A673 (cell line): ENCODE results near the gene STARD7. TPM values are rescaled to one million over a fixed set of nuclear protein-coding genes. Genes with fewer than 3 reads are reported as not detected.

Source experiments
- BruUV-seq: library from RNA; stranded (reverse); fragments of 400-500 nt; replicated peaks from 2 replicates; lab custom pipeline; 2021; lab: Mats Ljungman, UMichigan
- CTCF ChIA-PET: fragments of 300-600 bp; sonication (Branson Sonifier 250); formaldehyde crosslinking; loops from one replicate; lab custom pipeline; 2022; ENCODE audit warnings: antibody characterized with exemption; lab: Charles Lee
- POLR2A ChIA-PET: fragments of 300-600 bp; sonication (Branson Sonifier 250); formaldehyde crosslinking; loops from one replicate; lab custom pipeline; 2022; ENCODE audit warnings: antibody characterized with exemption; ENCODE audit not compliant: low non-redundant PET; lab: Charles Lee
- DNase-seq: peaks from one replicate; pipeline ENCODE4 v3.0.0-alpha.2; 2015; ENCODE audit warnings: low spot score
- H3K27ac ChIP-seq: fragments of 200-600 bp; sonication (generic); 2 replicates; pipeline ENCODE4 v1.5.1; 2016; ENCODE audit warnings: mixed run types, low read depth, mild to moderate bottlenecking, mixed read lengths, antibody characterized with exemption, low read length; ENCODE audit not compliant: poor library complexity, severe bottlenecking
- H3K27me3 ChIP-seq: fragments of 200-600 bp; sonication (generic); replicated peaks from 2 replicates; pipeline ENCODE4 v1.6.1; 2017; ENCODE audit warnings: mixed run types, low read depth, mild to moderate bottlenecking, mixed read lengths, antibody characterized with exemption, low read length; ENCODE audit not compliant: insufficient read depth, poor library complexity
- H3K36me3 ChIP-seq: fragments of 200-600 bp; sonication (generic); 2 replicates; pipeline ENCODE4 v1.6.1; 2016; ENCODE audit warnings: mixed run types, mild to moderate bottlenecking, mixed read lengths, antibody characterized with exemption, low read length; ENCODE audit not compliant: insufficient read depth, poor library complexity, severe bottlenecking
- H3K4me1 ChIP-seq: fragments of 200-600 bp; sonication (generic); 2 replicates; pipeline ENCODE4 v1.6.1; 2017; ENCODE audit warnings: mixed run types, mild to moderate bottlenecking, mixed read lengths, antibody characterized with exemption, low read length; ENCODE audit not compliant: insufficient read depth, poor library complexity, severe bottlenecking
- H3K4me3 ChIP-seq: fragments of 200-600 bp; sonication (generic); 2 replicates; pipeline ENCODE4 v1.5.1; 2016; ENCODE audit warnings: low read depth, mixed run types, mild to moderate bottlenecking, mixed read lengths, low read length; ENCODE audit not compliant: poor library complexity, severe bottlenecking
- H3K9me3 ChIP-seq: fragments of 200-600 bp; sonication (generic); 2 replicates; pipeline ENCODE4 v1.6.1; 2016; ENCODE audit warnings: mixed run types, low read depth, mild to moderate bottlenecking, mixed read lengths, antibody characterized with exemption, low read length; ENCODE audit not compliant: poor library complexity, severe bottlenecking
- CTCF ChIP-seq: fragments of 300-800, 200-600 bp; sonication (generic); conservative IDR thresholded peaks from 2 replicates; pipeline ENCODE4 v1.5.1; 2017; ENCODE audit warnings: low read depth, mild to moderate bottlenecking, antibody characterized with exemption, low read length, moderate library complexity, mixed read lengths
- EZH2 ChIP-seq: fragments of 200-600 bp; sonication (generic); IDR thresholded peaks from 2 replicates; pipeline ENCODE4 v1.6.1; 2017; ENCODE audit warnings: borderline replicate concordance, low read depth, mild to moderate bottlenecking, mixed read lengths, antibody characterized with exemption, low read length; ENCODE audit not compliant: poor library complexity, severe bottlenecking
- intact Hi-C: fragments of 100-400 bp; cut with micrococcal nuclease; formaldehyde crosslinking; loops from one replicate; pipeline ENCODE4 v1.10.0; 2022; ENCODE audit not compliant: unreplicated experiment
- total RNA-seq: library from RNA; stranded (reverse); gene quantifications from 2 replicates; pipeline ENCODE4 v1.2.3, GENCODE V29; 2021

Gene STARD7
- total RNA-seq, 1 experiment from 2014 or later: 201 TPM

GRCh38 chr2:96174251-96175144, 34.1 kb downstream of the STARD7 start:
- CTCF ChIA-PET: interaction anchor here (0.6 to 1.8 kb wide), 17 partner anchors 17 to 701 kb away, joined by 3 to 47 read pairs (median 3); partner anchors contain the start of gene ASTL
- Histone ChIP-seq H3K27ac (no peak overlapping the region), H3K4me1 (peaks cover under 1% of the 10 kb centered on the region), H3K27me3 (no peaks in the 10 kb centered on the region), H3K36me3 (no peaks in the 10 kb centered on the region), H3K9me3 (no peaks in the 10 kb centered on the region), H3K4me3 (no peak overlapping the region)
- POLR2A ChIA-PET: interaction anchor here (0.6 kb wide), 1 partner anchor 93 kb away, joined by 3 read pairs; no protein-coding TSS in a partner anchor
- no TSS peak for BruUV-seq
- no peak for TF ChIP-seq EZH2
- peak; percentile 91 for TF ChIP-seq CTCF
- DNase-seq: peak; percentile 78
- intact Hi-C loops: loop anchor here (1.0 to 10.0 kb wide), 3 partner anchors 36 to 182 kb away; partner anchors contain the start of genes ADRA2B and ASTL

GRCh38 chr2:96171831-96172230, 36.8 kb downstream of the STARD7 start:
- CTCF ChIA-PET: no interaction called here
- intact Hi-C loops: loop anchor here (10.0 kb wide), 1 partner anchor 57 kb away; the partner anchor contains the start of gene ADRA2B
- H3K4me1 ChIP-seq: peaks cover 6% of the 10 kb centered on the region

GRCh38 chr2:96170626-96171025, 38.0 kb downstream of the STARD7 start:
- no peaks in the 10 kb centered on the region for H3K36me3 ChIP-seq
- DNase-seq: no peak
- H3K9me3 ChIP-seq: no peaks in the 10 kb centered on the region
- no peak overlapping the region for H3K27ac ChIP-seq
- BruUV-seq: no TSS peak
- H3K27me3 ChIP-seq: no peaks in the 10 kb centered on the region
- no peak overlapping the region for H3K4me3 ChIP-seq
- CTCF ChIA-PET: no interaction called here
- POLR2A ChIA-PET: no interaction called here
- TF ChIP-seq CTCF: no peak
- TF ChIP-seq EZH2: no peak
- peaks cover 6% of the 10 kb centered on the region for H3K4me1 ChIP-seq
- intact Hi-C loops: loop anchor here (10.0 kb wide), 1 partner anchor 56 kb away; the partner anchor contains the start of gene ADRA2B

More at GRCh38 chr2:96171831-96172230, 36.8 kb downstream of the STARD7 start:
- no peaks in the 10 kb centered on the region for H3K9me3 ChIP-seq
- no peaks in the 10 kb centered on the region for H3K27me3 ChIP-seq
- POLR2A ChIA-PET: no interaction called here
- DNase-seq: no peak
- no TSS peak for BruUV-seq
- no peak overlapping the region for H3K4me3 ChIP-seq
- H3K36me3 ChIP-seq: no peaks in the 10 kb centered on the region
- no peak overlapping the region for H3K27ac ChIP-seq
- TF ChIP-seq EZH2: no peak
- TF ChIP-seq CTCF: no peak
